Activated effector memory CD4-positive, alpha-beta T cell treated with Interleukin-2 at 50 U/mL for 16 hours (primary cell): ENCODE results near the gene NES.

Experiments used
- DNase-seq: peaks from one replicate; pipeline ENCODE4 v3.0.0-alpha.2; 2020

NES gene

GRCh38 chr1:156704166-156704711 lies 27.0 kb upstream of the NES start:
- no peak for DNase-seq

GRCh38 chr1:156703741-156704140 lies 26.5 kb upstream of the NES start:
- no peak for DNase-seq

- no peak for DNase-seq
Observed at GRCh38 chr1:156703336-156703735, 26.1 kb upstream of the NES start.

- DNase-seq = no peak
Observed at GRCh38 chr1:156700736-156701531, 23.7 kb upstream of the NES start.

DNA sequence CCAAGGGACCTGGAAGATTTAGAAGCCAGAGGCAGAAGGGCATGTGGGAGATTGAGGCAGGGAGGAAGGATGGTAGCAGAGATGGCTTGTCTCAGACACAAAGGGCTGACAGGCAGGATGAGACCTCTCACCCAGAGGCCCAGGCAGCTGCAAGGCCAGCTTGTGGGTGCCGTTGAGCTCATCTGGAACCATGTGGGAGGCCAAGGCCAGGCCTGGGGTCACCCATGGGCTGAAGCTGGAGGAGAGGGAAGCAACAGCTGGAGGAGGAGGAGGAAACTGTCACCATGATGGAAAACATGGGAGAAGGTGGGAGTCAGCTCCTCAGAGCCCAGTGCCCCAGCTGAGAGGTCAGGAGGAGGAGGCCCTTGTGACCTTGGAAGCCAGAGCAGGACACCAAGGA lies 21.8 kb upstream of the NES start:
- no peak for DNase-seq

DNA sequence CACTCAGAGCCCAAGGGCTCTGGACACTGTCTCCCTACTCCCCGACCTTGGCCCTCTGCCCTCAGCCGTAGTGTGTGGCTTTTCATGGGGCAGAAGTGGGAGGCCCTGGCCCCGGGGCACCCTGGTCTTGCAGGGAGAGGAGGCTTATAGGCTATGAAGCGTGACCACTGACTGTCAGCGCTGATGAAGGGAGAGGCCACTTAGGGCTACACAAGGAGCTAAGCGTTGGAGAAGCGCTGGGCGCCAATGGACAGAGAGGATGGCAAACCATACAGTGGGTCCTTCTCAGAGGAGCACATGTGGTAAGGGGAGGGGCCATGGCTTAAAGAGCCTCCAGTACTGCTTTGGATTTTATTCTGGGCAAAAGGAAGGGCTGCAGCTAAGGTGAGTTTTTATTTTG lies 20.3 kb upstream of the NES start:
- DNase-seq = no peak

DNA sequence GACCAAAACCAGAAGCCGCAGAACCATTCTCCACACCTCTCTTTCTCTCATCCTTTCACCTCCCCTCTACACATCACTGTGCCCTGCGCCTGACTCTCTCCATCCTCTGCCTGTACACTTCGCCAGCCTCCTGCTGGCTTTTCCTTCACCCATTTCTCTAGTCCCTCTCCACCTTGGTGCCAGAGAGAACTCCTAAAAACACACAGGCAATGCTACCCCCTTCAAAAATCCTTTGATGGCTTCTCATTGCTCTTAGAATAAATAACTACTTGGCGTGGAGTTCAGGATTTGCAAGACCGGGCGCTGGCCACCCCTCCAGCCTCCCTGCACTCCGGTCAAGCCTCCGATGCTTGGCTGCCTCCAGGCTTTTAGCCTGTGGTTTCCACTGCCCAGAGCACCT lies 19.5 kb upstream of the NES start:
- no peak for DNase-seq

DNA sequence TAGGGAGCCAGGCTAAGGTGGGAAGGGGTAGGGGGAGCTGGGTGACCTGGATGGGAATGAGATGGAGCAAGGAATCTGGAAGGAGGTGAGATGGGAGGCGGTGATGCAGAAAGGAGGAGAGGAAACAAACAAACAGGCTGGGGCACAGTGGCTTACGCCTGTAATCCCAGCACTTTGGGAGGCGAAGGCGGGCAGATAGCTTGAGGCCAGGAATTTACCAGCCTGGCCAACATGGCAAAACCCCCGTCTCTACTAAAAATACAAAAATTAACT lies 17.4 kb upstream of the NES start:
- no peak for DNase-seq

GRCh38 chr1:156693848-156694689 lies 16.9 kb upstream of the NES start:
- no peak for DNase-seq

- no peak for DNase-seq
Observed at GRCh38 chr1:156692925-156693847, 16.0 kb upstream of the NES start.

GRCh38 chr1:156692441-156692924 lies 15.3 kb upstream of the NES start:
- no peak for DNase-seq

- no peak for DNase-seq
Observed at GRCh38 chr1:156691665-156692440, 14.6 kb upstream of the NES start.

GRCh38 chr1:156691191-156691590 lies 14.0 kb upstream of the NES start:
- DNase-seq = no peak

DNA sequence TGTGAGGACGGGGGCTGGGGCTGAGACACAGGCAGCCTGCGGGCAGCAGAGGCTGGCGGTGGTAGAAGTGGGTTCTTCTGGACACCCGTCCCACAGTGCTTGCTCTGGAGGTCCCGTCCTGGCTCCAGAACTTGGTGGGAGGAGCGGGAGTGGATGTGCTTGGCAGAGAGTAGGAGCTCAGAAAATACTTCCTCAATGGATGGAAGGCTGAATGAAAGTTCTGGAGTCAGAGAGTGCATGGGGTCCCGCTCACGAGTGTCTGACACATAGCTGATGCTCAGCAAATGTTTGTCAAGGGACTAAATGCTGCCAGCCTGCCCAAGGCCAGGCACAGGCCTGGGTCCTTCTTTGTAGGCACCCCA lies 13.4 kb upstream of the NES start:
- no peak for DNase-seq

DNA sequence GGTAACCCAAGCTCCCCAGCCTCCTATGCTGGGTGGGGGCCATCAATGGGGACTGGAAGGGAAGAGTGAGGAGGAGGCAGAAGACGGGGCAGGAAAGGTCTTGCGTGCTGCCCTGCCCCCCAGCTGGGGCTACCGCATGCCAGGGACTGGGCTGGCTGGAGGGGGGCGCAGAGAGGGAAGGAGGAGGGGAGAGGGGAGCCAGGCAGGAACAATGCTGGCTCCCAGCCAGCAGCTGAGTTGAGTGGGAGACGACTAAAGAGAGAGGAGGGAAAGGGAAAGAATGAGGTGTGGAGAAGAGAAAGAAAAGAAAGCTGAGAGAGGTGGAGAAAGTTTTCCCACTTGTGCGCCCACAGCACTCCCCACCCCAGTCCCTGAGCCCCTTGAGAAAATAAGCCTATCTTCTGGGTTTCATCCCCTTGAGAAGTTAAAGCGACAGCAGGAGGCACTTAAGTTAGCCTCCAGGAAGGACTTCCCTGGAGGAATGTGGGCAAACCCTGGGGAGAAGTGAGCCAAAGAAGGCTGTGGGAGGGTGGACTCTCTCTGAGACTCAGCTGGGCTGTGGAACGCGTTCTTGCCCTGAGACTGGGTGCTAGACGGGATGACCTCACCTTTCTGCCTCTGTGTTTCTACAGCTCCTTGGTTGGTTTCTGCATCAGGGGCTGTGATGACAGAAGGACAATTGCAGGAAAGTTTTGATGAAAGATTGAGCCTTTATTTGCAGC lies 12.9 kb upstream of the NES start:
- DNase-seq = no peak

GRCh38 chr1:156689035-156689952 lies 12.1 kb upstream of the NES start:
- DNase-seq = peak; percentile 60

- no peak for DNase-seq
Observed at GRCh38 chr1:156684227-156684782, 7.1 kb upstream of the NES start.

DNA sequence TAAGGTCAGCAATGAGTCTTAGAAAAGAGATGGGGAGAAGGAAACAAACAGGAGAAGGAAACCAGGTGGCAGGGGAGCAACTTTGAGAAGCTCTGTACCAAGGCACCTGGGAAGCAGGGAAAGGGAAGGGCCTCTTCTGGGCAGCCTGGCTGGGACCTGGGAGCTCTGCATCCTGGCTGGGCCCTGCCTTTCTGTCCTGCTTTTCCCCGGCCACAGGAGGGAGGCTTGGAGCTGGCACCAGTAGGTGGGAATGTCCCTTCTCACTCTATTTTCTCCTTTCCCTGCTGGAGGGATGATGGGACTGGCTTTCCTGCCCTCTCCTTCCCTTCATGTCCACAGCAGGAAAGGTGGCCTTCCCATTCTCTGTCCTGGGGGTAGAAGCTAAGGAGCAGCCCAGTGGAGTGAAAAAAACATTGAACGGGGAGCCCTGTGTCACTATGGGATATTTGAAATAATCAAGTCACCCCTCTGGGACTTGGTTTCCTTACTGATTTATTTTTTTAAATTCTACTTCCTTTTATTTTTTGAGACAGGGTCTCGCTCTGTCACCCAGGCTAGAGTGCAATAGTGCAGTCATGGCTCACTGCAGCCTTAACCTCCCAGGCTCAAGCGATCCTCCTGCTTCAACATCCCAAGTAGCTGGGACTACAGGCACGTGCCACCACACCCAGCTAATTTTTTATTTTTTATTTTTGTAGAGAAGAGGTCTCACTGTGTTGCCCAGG lies 5.1 kb upstream of the NES start:
- DNase-seq = no peak
